ENCODE data around the gene CCS.
A peak's percentile ranks its signal among the peaks of the same experiment; 100 is the strongest.

CCS gene

DNA sequence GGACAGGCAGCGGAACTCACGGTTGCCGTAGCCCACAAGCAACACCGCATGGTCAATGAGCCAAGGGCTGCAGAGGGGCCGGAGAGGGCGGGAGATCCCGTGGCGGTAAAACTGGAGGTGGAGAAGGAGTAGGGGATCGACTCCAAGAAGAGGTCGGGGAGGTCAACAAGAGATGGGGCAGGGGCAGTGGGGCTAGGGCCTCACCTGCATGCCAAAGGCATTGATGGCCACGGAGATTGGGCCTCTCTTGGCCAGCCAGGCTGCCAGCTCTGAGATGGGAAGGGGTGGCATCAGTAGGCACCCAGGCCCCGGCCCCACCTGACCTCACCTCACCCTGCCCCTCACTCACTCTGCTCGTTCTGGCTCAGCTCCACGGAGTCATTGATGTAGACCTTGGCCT lies 28.4 kb upstream of the CCS start:
- TF ChIP-seq, protein P1, sequence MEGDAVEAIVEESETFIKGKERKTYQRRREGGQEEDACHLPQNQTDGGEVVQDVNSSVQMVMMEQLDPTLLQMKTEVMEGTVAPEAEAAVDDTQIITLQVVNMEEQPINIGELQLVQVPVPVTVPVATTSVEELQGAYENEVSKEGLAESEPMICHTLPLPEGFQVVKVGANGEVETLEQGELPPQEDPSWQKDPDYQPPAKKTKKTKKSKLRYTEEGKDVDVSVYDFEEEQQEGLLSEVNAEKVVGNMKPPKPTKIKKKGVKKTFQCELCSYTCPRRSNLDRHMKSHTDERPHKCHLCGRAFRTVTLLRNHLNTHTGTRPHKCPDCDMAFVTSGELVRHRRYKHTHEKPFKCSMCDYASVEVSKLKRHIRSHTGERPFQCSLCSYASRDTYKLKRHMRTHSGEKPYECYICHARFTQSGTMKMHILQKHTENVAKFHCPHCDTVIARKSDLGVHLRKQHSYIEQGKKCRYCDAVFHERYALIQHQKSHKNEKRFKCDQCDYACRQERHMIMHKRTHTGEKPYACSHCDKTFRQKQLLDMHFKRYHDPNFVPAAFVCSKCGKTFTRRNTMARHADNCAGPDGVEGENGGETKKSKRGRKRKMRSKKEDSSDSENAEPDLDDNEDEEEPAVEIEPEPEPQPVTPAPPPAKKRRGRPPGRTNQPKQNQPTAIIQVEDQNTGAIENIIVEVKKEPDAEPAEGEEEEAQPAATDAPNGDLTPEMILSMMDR (IDR thresholded peaks at IDR 0.05; ENCODE audit: control extremely low read depth, extremely low read depth, low read depth, missing control alignments): no peak
- ChIA-PET POLR2A (no interaction called here), CTCF (interaction anchor here (0.7 kb wide), 1 partner anchor 9 kb away, joined by 3 read pairs; no protein-coding TSS in a partner anchor)
- DNase-seq (ENCODE audit: extremely low spot score): no peak

DNA sequence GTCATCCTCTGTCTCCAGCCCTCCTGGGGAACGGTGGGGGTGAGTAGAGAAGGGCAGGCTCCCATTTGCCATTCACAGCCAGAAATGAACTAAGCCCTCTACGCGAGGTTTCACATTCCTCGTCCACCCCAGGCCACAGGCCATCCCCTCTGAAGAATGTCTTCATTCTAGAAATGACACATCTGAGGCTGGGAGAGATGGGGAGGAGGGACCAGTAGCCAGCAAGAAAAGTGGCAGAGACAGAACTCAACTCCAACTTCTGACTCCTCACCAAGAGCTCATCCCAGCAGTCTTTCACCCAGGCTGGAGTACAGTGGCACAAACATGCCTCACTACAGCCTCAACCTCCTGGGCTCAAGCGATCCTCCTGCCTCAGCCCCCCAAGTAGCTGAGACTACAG lies 28.0 kb upstream of the CCS start:
- TF ChIP-seq, protein P1 (IDR thresholded peaks at IDR 0.05; ENCODE audit: control extremely low read depth, extremely low read depth, low read depth, missing control alignments): no peak
- CTCF ChIA-PET: interaction anchor here (0.7 kb wide), 1 partner anchor 8 kb away, joined by 3 read pairs; no protein-coding TSS in a partner anchor
- POLR2A ChIA-PET: no interaction called here
- no peak for DNase-seq (ENCODE audit: extremely low spot score)

DNA sequence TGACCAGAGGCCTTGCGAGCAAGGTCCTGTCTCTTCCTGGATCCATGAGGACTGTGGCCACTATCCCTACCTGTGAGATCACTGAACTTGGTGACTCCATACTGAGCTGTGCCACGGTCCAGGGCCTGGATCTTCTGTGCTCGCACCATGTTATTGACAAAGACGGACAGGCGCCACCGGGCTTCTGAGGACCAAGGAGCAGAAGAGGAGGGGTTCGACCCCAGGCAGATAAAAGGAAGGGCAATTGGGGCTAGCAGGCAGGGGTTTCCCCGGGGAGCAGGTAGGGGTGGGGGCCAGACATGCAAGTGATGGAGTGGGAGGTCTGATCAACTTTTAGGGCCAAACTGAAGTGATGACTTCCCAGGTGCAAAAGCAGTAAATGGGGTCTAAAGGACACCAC lies 26.8 kb upstream of the CCS start:
- TF ChIP-seq, protein P1 (IDR thresholded peaks at IDR 0.05; ENCODE audit: control extremely low read depth, extremely low read depth, low read depth, missing control alignments): no peak
- CTCF ChIA-PET: interaction anchor here (1.1 to 4.4 kb wide), 2 partner anchors 25 to 112 kb away, joined by 3 to 23 read pairs; partner anchors contain the start of gene RBM4B
- DNase-seq (ENCODE audit: extremely low spot score): no peak
- POLR2A ChIA-PET: interaction anchor here (0.6 kb wide), 1 partner anchor 14 kb away, joined by 4 read pairs; no protein-coding TSS in a partner anchor

DNA sequence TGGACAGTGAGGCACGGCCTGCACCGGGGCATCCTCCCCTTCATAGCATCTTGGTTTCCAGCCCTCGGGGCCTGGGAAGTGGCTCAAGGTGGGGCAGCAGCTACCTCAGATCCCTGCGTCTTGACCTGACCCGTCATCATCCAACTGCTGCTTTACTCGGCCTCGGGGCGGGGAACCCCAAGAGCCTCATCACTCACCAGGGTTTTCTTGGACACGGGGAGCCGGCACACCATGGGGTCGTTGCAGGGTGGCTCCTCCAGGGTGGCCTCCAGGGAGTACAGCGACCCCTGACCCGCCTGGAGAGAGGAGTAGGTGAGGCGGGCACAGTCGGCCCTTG lies 25.2 kb upstream of the CCS start:
- DNase-seq (ENCODE audit: extremely low spot score): no peak
- TF ChIP-seq, protein P1 (IDR thresholded peaks at IDR 0.05; ENCODE audit: control extremely low read depth, extremely low read depth, low read depth, missing control alignments): no peak
- CTCF ChIA-PET: interaction anchor here (1.0 to 4.4 kb wide), 4 partner anchors 10 to 110 kb away, joined by 3 to 23 read pairs (median 11); partner anchors contain the start of gene RBM4B
- POLR2A ChIA-PET: interaction anchor here (1.2 kb wide), 1 partner anchor 22 kb away, joined by 3 read pairs; the partner anchor contains the start of gene ZDHHC24

DNA sequence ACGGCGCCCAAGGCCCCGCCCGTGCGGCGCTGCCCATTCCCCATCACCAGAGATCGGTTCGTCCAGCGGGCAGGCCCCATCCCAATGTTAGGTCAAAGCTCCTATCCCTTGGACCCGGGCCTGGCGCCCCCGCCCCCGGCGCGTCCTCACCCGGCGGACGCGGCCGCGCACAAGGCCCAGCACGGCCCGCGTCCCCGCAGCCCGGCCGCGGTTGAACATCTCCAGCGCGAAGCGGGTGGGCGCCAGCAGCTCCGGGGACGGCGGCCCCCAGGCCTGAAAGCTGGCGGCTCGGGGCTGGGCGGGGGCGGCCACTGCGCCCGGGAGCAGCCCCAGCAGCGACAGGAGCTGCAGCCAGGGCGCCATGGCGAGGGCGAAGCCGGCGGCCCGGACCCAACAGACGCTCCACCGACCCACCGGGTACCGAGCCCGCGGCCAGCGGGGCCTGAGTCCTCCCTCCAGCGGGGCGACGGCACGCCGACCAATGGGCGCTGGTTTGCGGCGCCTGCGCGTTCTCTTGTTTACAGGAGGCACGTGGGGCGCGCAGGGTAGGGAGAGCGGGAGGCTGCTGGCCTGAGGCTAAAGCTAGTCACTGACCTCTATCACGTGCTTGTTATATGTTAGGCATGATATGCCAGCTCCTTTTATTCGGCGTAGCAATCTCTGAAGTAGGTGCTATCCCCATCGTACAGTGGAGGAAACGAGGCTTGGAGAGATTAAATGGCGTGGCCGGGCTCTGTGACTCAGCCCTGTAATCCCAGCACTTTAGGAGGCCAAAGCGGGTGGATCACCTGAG lies 24.7 kb upstream of the CCS start, which contains the start of gene CTSF:
TSS of gene CTSF (minus strand) at position 483 of the 793 bp plus-strand sequence. CDS start at position 363, 120 bp downstream.
- peak; percentile 92 for DNase-seq (ENCODE audit: extremely low spot score)
- CTCF ChIA-PET: interaction anchor here (0.9 to 4.4 kb wide), 6 partner anchors 8 to 110 kb away, joined by 3 to 23 read pairs (median 5); partner anchors contain the start of gene RBM4B
- TF ChIP-seq, protein P1 (IDR thresholded peaks at IDR 0.05; ENCODE audit: control extremely low read depth, extremely low read depth, low read depth, missing control alignments): no peak
- POLR2A ChIA-PET: interaction anchor here (1.2 kb wide), 1 partner anchor 22 kb away, joined by 3 read pairs; the partner anchor contains the start of gene ZDHHC24

DNA sequence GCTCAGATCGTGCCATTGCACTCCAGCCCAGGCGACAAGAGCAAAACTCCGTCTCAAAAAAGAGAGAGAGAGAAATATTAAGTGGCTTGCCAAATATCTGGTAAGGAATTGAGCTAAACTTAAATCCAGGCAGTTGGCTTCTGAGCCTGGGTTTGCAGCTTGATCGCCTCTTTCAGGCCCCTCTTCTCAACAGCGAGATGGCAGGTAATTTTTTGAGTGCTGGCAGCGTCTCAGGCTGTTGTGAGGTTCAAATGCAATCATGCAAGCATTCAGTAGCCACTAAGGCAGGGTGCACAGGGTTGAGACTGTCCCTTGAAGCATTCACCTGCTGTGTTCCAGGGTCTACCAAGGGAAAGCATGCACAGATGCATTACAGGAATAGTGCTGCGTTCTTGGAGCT lies 23.9 kb upstream of the CCS start:
- TF ChIP-seq, protein P1 (IDR thresholded peaks at IDR 0.05; ENCODE audit: control extremely low read depth, extremely low read depth, low read depth, missing control alignments): no peak
- DNase-seq (ENCODE audit: extremely low spot score): no peak
- CTCF ChIA-PET: interaction anchor here (0.9 to 4.4 kb wide), 8 partner anchors 8 to 109 kb away, joined by 3 to 23 read pairs (median 4); partner anchors contain the start of gene RBM4B
- POLR2A ChIA-PET: interaction anchor here (1.2 kb wide), 1 partner anchor 23 kb away, joined by 3 read pairs; the partner anchor contains the start of gene ZDHHC24
